Measurements from ENCODE around the gene ZRANB1. TPM values are rescaled to one million over a fixed set of nuclear protein-coding genes. Genes with fewer than 3 reads are reported as not detected.
A peak's percentile ranks its signal among the peaks of the same experiment; 100 is the strongest.

Gene ZRANB1
- total RNA-seq, 1 donor from 2014 or later = 24.7 TPM

- Mint-ChIP-seq H3K4me3 (ENCODE audit: unreplicated experiment) (no peak overlapping the region), H3K27me3 (ENCODE audit: low read depth) (no peaks in the 10 kb centered on the region), H3K27ac (ENCODE audit: unreplicated experiment) (no peak overlapping the region), H3K36me3 (ENCODE audit: low read depth) (peaks cover 4% of the 10 kb centered on the region), H3K9me3 (ENCODE audit: low read depth) (no peaks in the 10 kb centered on the region), H3K4me1 (ENCODE audit: low read depth) (peaks cover 30% of the 10 kb centered on the region)
- DNase-seq (ENCODE audit: low spot score) = no peak
- no peak for TF ChIP-seq CTCF (IDR thresholded peaks at IDR 0.05)
These were observed 11.5 kb downstream of the ZRANB1 start for GRCh38 chr10:124953421-124953820.

- DNase-seq (ENCODE audit: low spot score) = no peak
- no peak for TF ChIP-seq CTCF (IDR thresholded peaks at IDR 0.05)
- Mint-ChIP-seq H3K36me3 (ENCODE audit: low read depth) (no peaks in the 10 kb centered on the region), H3K9me3 (ENCODE audit: low read depth) (no peaks in the 10 kb centered on the region), H3K4me3 (ENCODE audit: unreplicated experiment) (no peak overlapping the region), H3K4me1 (ENCODE audit: low read depth) (peaks cover 35% of the 10 kb centered on the region), H3K27ac (ENCODE audit: unreplicated experiment) (no peak overlapping the region), H3K27me3 (ENCODE audit: low read depth) (no peaks in the 10 kb centered on the region)
These were observed 13.3 kb downstream of the ZRANB1 start for GRCh38 chr10:124955243-124955642.

GRCh38 chr10:124955868-124956267 is 13.9 kb downstream of the ZRANB1 start:
- Mint-ChIP-seq H3K27ac (ENCODE audit: unreplicated experiment) (no peak overlapping the region), H3K27me3 (ENCODE audit: low read depth) (no peaks in the 10 kb centered on the region), H3K4me3 (ENCODE audit: unreplicated experiment) (no peak overlapping the region), H3K36me3 (ENCODE audit: low read depth) (no peaks in the 10 kb centered on the region), H3K4me1 (ENCODE audit: low read depth) (peaks cover 35% of the 10 kb centered on the region), H3K9me3 (ENCODE audit: low read depth) (no peaks in the 10 kb centered on the region)
- no peak for DNase-seq (ENCODE audit: low spot score)
- TF ChIP-seq CTCF (IDR thresholded peaks at IDR 0.05) = no peak

- Mint-ChIP-seq H3K36me3 (ENCODE audit: low read depth) (no peaks in the 10 kb centered on the region), H3K27me3 (ENCODE audit: low read depth) (no peaks in the 10 kb centered on the region), H3K4me1 (ENCODE audit: low read depth) (peaks cover 43% of the 10 kb centered on the region), H3K4me3 (ENCODE audit: unreplicated experiment) (no peak overlapping the region), H3K9me3 (ENCODE audit: low read depth) (no peaks in the 10 kb centered on the region), H3K27ac (ENCODE audit: unreplicated experiment) (no peak overlapping the region)
- TF ChIP-seq CTCF (IDR thresholded peaks at IDR 0.05) = no peak
- no peak for DNase-seq (ENCODE audit: low spot score)
These were observed 14.8 kb downstream of the ZRANB1 start for GRCh38 chr10:124956764-124957163.

GRCh38 chr10:124957404-124957947 is 15.6 kb downstream of the ZRANB1 start:
- no peak for DNase-seq (ENCODE audit: low spot score)
- Mint-ChIP-seq H3K36me3 (ENCODE audit: low read depth) (no peaks in the 10 kb centered on the region), H3K27me3 (ENCODE audit: low read depth) (no peaks in the 10 kb centered on the region), H3K4me3 (ENCODE audit: unreplicated experiment) (no peak overlapping the region), H3K27ac (ENCODE audit: unreplicated experiment) (peak overlapping the region; percentile 19), H3K9me3 (ENCODE audit: low read depth) (no peaks in the 10 kb centered on the region), H3K4me1 (ENCODE audit: low read depth) (peaks cover 48% of the 10 kb centered on the region)
- TF ChIP-seq CTCF (IDR thresholded peaks at IDR 0.05) = no peak

Data from chondrocyte (in vitro differentiated cells).